GM12801 (cell line): Measurements from ENCODE around the gene TNFSF13.

Experiments used
- TF ChIP-seq, protein P1 (sequence below): IDR thresholded peaks from one replicate; pipeline ENCODE4 v1.5.1; 2011; ENCODE audit warnings: control low read depth; ENCODE audit not compliant: insufficient read length; ENCODE audit errors: extremely low read depth

The TNFSF13 gene

GRCh38 chr17:7591596-7591995 lies 33.0 kb downstream of the TNFSF13 start:
- TF ChIP-seq, protein P1, sequence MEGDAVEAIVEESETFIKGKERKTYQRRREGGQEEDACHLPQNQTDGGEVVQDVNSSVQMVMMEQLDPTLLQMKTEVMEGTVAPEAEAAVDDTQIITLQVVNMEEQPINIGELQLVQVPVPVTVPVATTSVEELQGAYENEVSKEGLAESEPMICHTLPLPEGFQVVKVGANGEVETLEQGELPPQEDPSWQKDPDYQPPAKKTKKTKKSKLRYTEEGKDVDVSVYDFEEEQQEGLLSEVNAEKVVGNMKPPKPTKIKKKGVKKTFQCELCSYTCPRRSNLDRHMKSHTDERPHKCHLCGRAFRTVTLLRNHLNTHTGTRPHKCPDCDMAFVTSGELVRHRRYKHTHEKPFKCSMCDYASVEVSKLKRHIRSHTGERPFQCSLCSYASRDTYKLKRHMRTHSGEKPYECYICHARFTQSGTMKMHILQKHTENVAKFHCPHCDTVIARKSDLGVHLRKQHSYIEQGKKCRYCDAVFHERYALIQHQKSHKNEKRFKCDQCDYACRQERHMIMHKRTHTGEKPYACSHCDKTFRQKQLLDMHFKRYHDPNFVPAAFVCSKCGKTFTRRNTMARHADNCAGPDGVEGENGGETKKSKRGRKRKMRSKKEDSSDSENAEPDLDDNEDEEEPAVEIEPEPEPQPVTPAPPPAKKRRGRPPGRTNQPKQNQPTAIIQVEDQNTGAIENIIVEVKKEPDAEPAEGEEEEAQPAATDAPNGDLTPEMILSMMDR: no peak

GRCh38 chr17:7592422-7593021 lies 34.0 kb downstream of the TNFSF13 start:
- TF ChIP-seq, protein P1: no peak

GRCh38 chr17:7593296-7593695 lies 34.7 kb downstream of the TNFSF13 start:
- TF ChIP-seq, protein P1: no peak

GRCh38 chr17:7606280-7606679 lies 47.7 kb downstream of the TNFSF13 start:
- TF ChIP-seq, protein P1: no peak

DNA sequence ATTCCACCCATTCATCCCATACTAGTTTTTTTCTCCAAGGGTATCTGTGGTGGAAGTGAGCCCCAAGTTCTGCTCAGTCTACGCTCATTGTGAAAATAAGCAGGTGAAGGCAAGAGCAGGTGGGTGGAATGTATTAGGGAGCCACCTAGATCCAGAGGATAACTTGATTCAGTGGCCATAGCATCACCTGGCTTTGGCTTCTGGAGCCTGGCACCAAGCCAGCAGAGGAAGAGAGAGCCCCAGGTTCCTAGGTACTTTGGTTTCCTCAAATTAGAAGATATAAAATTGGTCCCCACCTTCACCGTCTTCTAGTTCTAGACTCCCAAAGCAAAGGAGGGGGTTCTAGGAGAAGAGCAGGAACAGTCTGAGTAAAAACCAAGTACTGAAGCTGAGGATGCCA lies 52.1 kb downstream of the TNFSF13 start:
- TF ChIP-seq, protein P1: no peak
